HepG2 (cell line): Measurements from ENCODE around the gene RAC3. TPM values are rescaled to one million over a fixed set of nuclear protein-coding genes. Genes with fewer than 3 reads are reported as not detected.

Experiments
- CENPX ChIP-seq: sonication (generic); formaldehyde crosslinking; IDR thresholded peaks from 2 replicates; pipeline ENCODE4 v1.9.0; 2021; ENCODE audit warnings: mild to moderate bottlenecking, missing genetic modification reagents, moderate library complexity
- EEA1 ChIP-seq: sonication (generic); formaldehyde crosslinking; IDR thresholded peaks from 2 replicates; pipeline ENCODE4 v1.5.1; 2020; ENCODE audit warnings: mild to moderate bottlenecking, missing genetic modification reagents, borderline replicate concordance
- FOXC1 ChIP-seq: sonication (generic); formaldehyde crosslinking; IDR thresholded peaks from 2 replicates; pipeline ENCODE4 v1.8.0; 2022; ENCODE audit warnings: mild to moderate bottlenecking, missing genetic modification reagents, borderline replicate concordance
- GPN1 ChIP-seq: sonication (generic); formaldehyde crosslinking; IDR thresholded peaks from 2 replicates; pipeline ENCODE4 v1.5.1; 2020; ENCODE audit warnings: missing genetic modification reagents, borderline replicate concordance
- IRF2 ChIP-seq: IDR thresholded peaks from 2 replicates; pipeline ENCODE4 v1.6.1; 2018; ENCODE audit warnings: missing genetic modification reagents, missing compliant biosample characterization
- MTA1 ChIP-seq: sonication (generic); formaldehyde crosslinking; IDR thresholded peaks from 2 replicates; pipeline ENCODE4 v1.4.0; 2020; ENCODE audit warnings: missing genetic modification reagents, mild to moderate bottlenecking, borderline replicate concordance
- MYNN ChIP-seq: sonication (generic); formaldehyde crosslinking; IDR thresholded peaks from 2 replicates; pipeline ENCODE4 v1.4.0; 2020; ENCODE audit warnings: mild to moderate bottlenecking, low read depth, missing genetic modification reagents
- NR1H2 ChIP-seq: sonication (generic); formaldehyde crosslinking; IDR thresholded peaks from 2 replicates; pipeline ENCODE4 v1.8.1; 2022; ENCODE audit warnings: low read depth, missing genetic modification reagents, borderline replicate concordance
- RXRA ChIP-seq: sonication (generic); formaldehyde crosslinking; IDR thresholded peaks from 2 replicates; pipeline ENCODE4 v1.5.1; 2020; ENCODE audit warnings: missing genetic modification reagents
- SOX6 ChIP-seq, 2 experiments: fragments of 450-650 bp in 1 of 2; sonication (generic) in 1 of 2; formaldehyde crosslinking in 1 of 2; IDR thresholded peaks; 2 replicates each; pipeline versions ENCODE4 v1.4.0 to v1.6.1; 2017 to 2020; ENCODE audit warnings: antibody characterized with exemption in 1 of 2, mild to moderate bottlenecking in 1 of 2, missing genetic modification reagents in 1 of 2
- SRSF4 ChIP-seq: fragments of 200-400 bp; formaldehyde crosslinking; IDR thresholded peaks from one replicate; pipeline ENCODE4 v1.6.1; 2018; ENCODE audit warnings: mild to moderate bottlenecking, low read depth, low read length, moderate library complexity; ENCODE audit not compliant: poor library complexity, severe bottlenecking
- TIGD3 ChIP-seq: sonication (generic); formaldehyde crosslinking; IDR thresholded peaks from 2 replicates; pipeline ENCODE4 v1.5.1; 2020; ENCODE audit warnings: mild to moderate bottlenecking, missing genetic modification reagents, borderline replicate concordance
- TOPORS ChIP-seq: sonication (generic); formaldehyde crosslinking; IDR thresholded peaks from 2 replicates; pipeline ENCODE4 v1.8.0; 2023; ENCODE audit warnings: mild to moderate bottlenecking, missing genetic modification reagents
- TP53 ChIP-seq: sonication (generic); formaldehyde crosslinking; conservative IDR thresholded peaks from 2 replicates; pipeline ENCODE4 v1.4.0; 2020; ENCODE audit warnings: missing genetic modification reagents
- U2AF2 ChIP-seq: fragments of 200-400 bp; formaldehyde crosslinking; IDR thresholded peaks from 2 replicates; pipeline ENCODE4 v1.6.1; 2017; ENCODE audit warnings: low read depth, mild to moderate bottlenecking, low read length
- ZBTB7B ChIP-seq: sonication (generic); formaldehyde crosslinking; IDR thresholded peaks from 2 replicates; pipeline ENCODE4 v1.4.0; 2020; ENCODE audit warnings: missing genetic modification reagents
- ZNF33B ChIP-seq: sonication (generic); formaldehyde crosslinking; IDR thresholded peaks from 2 replicates; pipeline ENCODE4 v1.5.1; 2020; ENCODE audit warnings: mild to moderate bottlenecking, missing genetic modification reagents
- ZNF512B ChIP-seq: sonication (generic); formaldehyde crosslinking; IDR thresholded peaks from 2 replicates; pipeline ENCODE4 v1.5.1; 2020; ENCODE audit warnings: missing genetic modification reagents, mild to moderate bottlenecking, borderline replicate concordance
- ZNF558 ChIP-seq: sonication (generic); formaldehyde crosslinking; IDR thresholded peaks from 2 replicates; pipeline ENCODE4 v1.9.0; 2022; ENCODE audit warnings: mild to moderate bottlenecking, missing genetic modification reagents, borderline replicate concordance
- ZNF615 ChIP-seq: sonication (generic); formaldehyde crosslinking; IDR thresholded peaks from 2 replicates; pipeline ENCODE4 v1.5.0; 2020; ENCODE audit warnings: mild to moderate bottlenecking, missing genetic modification reagents, borderline replicate concordance
- ZNF670 ChIP-seq: sonication (generic); formaldehyde crosslinking; IDR thresholded peaks from 2 replicates; pipeline ENCODE4 v1.8.0; 2022; ENCODE audit warnings: mild to moderate bottlenecking, missing genetic modification reagents, borderline replicate concordance
- ZNF720 ChIP-seq: sonication (generic); formaldehyde crosslinking; IDR thresholded peaks from 2 replicates; pipeline ENCODE4 v1.4.0; 2020; ENCODE audit warnings: missing genetic modification reagents
- ZNF737 ChIP-seq: sonication (generic); formaldehyde crosslinking; IDR thresholded peaks from 2 replicates; pipeline ENCODE4 v1.5.0; 2020; ENCODE audit warnings: missing genetic modification reagents, mild to moderate bottlenecking, borderline replicate concordance
- ZNF790 ChIP-seq: sonication (generic); formaldehyde crosslinking; IDR thresholded peaks from 2 replicates; pipeline ENCODE4 v1.8.0; 2022; ENCODE audit warnings: missing genetic modification reagents, mild to moderate bottlenecking, borderline replicate concordance
- ZNF879 ChIP-seq: sonication (generic); formaldehyde crosslinking; IDR thresholded peaks from 2 replicates; pipeline ENCODE4 v1.8.1; 2023; ENCODE audit warnings: missing genetic modification reagents
- ZNF883 ChIP-seq: sonication (generic); formaldehyde crosslinking; IDR thresholded peaks from 2 replicates; pipeline ENCODE4 v1.5.1; 2020; ENCODE audit warnings: mild to moderate bottlenecking, missing genetic modification reagents; ENCODE audit errors: not compliant biosample characterization
- polyA plus RNA-seq, 8 experiments: library from polyadenylated mRNA; depleted of rRNA in 3 of 8; stranded (reverse) in 7 of 8; unstranded in 1 of 8; fragments of >200 nt; fragmentation: Illumina TruSeq in 4 of 8; extraction: Trizol in 4 of 8; gene quantifications; 2 replicates each; pipeline versions ENCODE4 v1.2.1 to v1.2.3, GENCODE V29; 2011 to 2016; ENCODE audit warnings: low read depth in 4 of 8, missing spikeins in 1 of 8, mixed read lengths in 1 of 8; ENCODE audit not compliant: insufficient read depth in 1 of 8
- total RNA-seq, 5 experiments: library from RNA; depleted of rRNA; stranded (reverse); fragments of >200 nt; fragmentation: Illumina TruSeq; extraction: Trizol; gene quantifications; 2 replicates each; pipeline ENCODE4 v1.2.3, GENCODE V29; 2016; ENCODE audit warnings: low read depth in 1 of 5

Gene RAC3
- total and polyA plus RNA-seq, 2 of the 13 experiments (the other 11 are each of a cell fraction or from before 2014, with no cell fraction given): 10.5 to 21.3 TPM

GRCh38 chr17:81994593-81995462 lies 36.6 kb upstream of the RAC3 start (continued):
- no peak for TF ChIP-seq GPN1 (CRISPR knock-in tag)
- TF ChIP-seq ZNF737 (CRISPR knock-in tag): no peak
- TF ChIP-seq ZBTB7B (CRISPR knock-in tag): peak; percentile 98
- peak; percentile 92 for TF ChIP-seq ZNF670
- TF ChIP-seq TP53 (CRISPR knock-in tag): 0 out of 2 replicates have a peak, but pooled peaks have one; percentile 56
- TF ChIP-seq TOPORS (CRISPR knock-in tag): 0 out of 2 replicates have a peak, but pooled peaks have one; percentile 13
- no peak for TF ChIP-seq CENPX (CRISPR knock-in tag)
- peak; percentile 20; the same call in 1 of the 2 replicates for TF ChIP-seq IRF2
- TF ChIP-seq ZNF720 (CRISPR knock-in tag): no peak
- TF ChIP-seq ZNF33B: no peak
- TF ChIP-seq U2AF2: no peak
- no peak for TF ChIP-seq SOX6 (IDR thresholded peaks at IDR 0.05)
- peak; percentile 93 for TF ChIP-seq SOX6 (CRISPR knock-in tag; IDR thresholded peaks at IDR 0.05)
- peak; percentile 58 for TF ChIP-seq SRSF4
- no peak for TF ChIP-seq MYNN
- peak; percentile 94; the same call in 1 of the 2 replicates for TF ChIP-seq ZNF558 (CRISPR knock-in tag)
- peak; percentile 57; the same call in 1 of the 2 replicates for TF ChIP-seq MTA1
- TF ChIP-seq ZNF512B (CRISPR knock-in tag): no peak
- peak; percentile 75; the same call in 1 of the 2 replicates for TF ChIP-seq NR1H2
- TF ChIP-seq ZNF883 (CRISPR knock-in tag): no peak
- TF ChIP-seq ZNF879 (CRISPR knock-in tag): 0 out of 2 replicates have a peak, but pooled peaks have one; percentile 33
- no peak; the same call in 1 of the 2 replicates for TF ChIP-seq RXRA
- TF ChIP-seq ZNF790 (CRISPR knock-in tag): no peak
- TF ChIP-seq EEA1 (CRISPR knock-in tag): 0 out of 2 replicates have a peak, but pooled peaks have one; percentile 11
- no peak for TF ChIP-seq ZNF615 (CRISPR knock-in tag)
- TF ChIP-seq TIGD3: no peak
- no peak; the same call in 1 of the 2 replicates for TF ChIP-seq FOXC1 (CRISPR knock-in tag)
